ENCODE measurements around the gene ZNF644.

Gene ZNF644

GRCh38 chr1:90986953-90987352, 34.9 kb downstream of the ZNF644 start:
- DNase-seq (ENCODE audit: low spot score), result no peak
- TF ChIP-seq CTCF (IDR thresholded peaks at IDR 0.05; ENCODE audit: extremely low read depth, missing control alignments), result no peak

GRCh38 chr1:90977522-90977921, 44.3 kb downstream of the ZNF644 start:
- DNase-seq (ENCODE audit: low spot score), result no peak
- no peak for TF ChIP-seq CTCF (IDR thresholded peaks at IDR 0.05; ENCODE audit: extremely low read depth, missing control alignments)

GRCh38 chr1:90973897-90974798, 47.7 kb downstream of the ZNF644 start:
- TF ChIP-seq CTCF (IDR thresholded peaks at IDR 0.05; ENCODE audit: extremely low read depth, missing control alignments), result no peak
- DNase-seq (ENCODE audit: low spot score), result no peak

- DNase-seq (ENCODE audit: low spot score), result no peak
- TF ChIP-seq CTCF (IDR thresholded peaks at IDR 0.05; ENCODE audit: extremely low read depth, missing control alignments), result no peak
Measured at GRCh38 chr1:90970208-90970607, 51.6 kb downstream of the ZNF644 start.

GRCh38 chr1:90969241-90969640, 52.6 kb downstream of the ZNF644 start:
- no peak for TF ChIP-seq CTCF (IDR thresholded peaks at IDR 0.05; ENCODE audit: extremely low read depth, missing control alignments)
- no peak for DNase-seq (ENCODE audit: low spot score)

- no peak for DNase-seq (ENCODE audit: low spot score)
Measured at GRCh38 chr1:90964444-90965035, 57.3 kb downstream of the ZNF644 start.

More at GRCh38 chr1:90964444-90965035, 57.3 kb downstream of the ZNF644 start:
- TF ChIP-seq CTCF (IDR thresholded peaks at IDR 0.05; ENCODE audit: extremely low read depth, missing control alignments), result no peak
